Measurements from ENCODE around the gene CPA1. TPM values are rescaled to one million over a fixed set of nuclear protein-coding genes. Genes with fewer than 3 reads are reported as not detected.

The CPA1 gene
- total and polyA plus RNA-seq, 5 donors from 2014 or later = 0.25 TPM; not detected in 4

- Mint-ChIP-seq H3K27ac (peak overlapping the region in 1 of 3 donors; percentile 69), H3K9me3 (no peaks in the 10 kb centered on the region), H3K4me1 (peaks cover 4 to 19% (median 18%) of the 10 kb centered on the region in 4 donors), H3K36me3 (peaks cover 18% of the 10 kb centered on the region), H3K4me3 (no peak overlapping the region), H3K27me3 (no peaks in the 10 kb centered on the region)
- DNase-seq (no peak), ATAC-seq (ENCODE audit: low read depth in 2 of 2) (no peak)
- H3K4me1 ChIP-seq (ENCODE audit: control insufficient read depth, insufficient read depth, low read length, poor library complexity, severe bottlenecking) = peaks cover 12% of the 10 kb centered on the region
- no peaks in the 10 kb centered on the region for H3K27me3 ChIP-seq (ENCODE audit: control insufficient read depth, insufficient read depth, low read length)
- no peaks in the 10 kb centered on the region for H3K9me3 ChIP-seq (ENCODE audit: control insufficient read depth in 2 of 2, low read length in 2 of 2)
- no peak overlapping the region for H3K27ac ChIP-seq (ENCODE audit: insufficient read depth, low read length, poor library complexity, severe bottlenecking)
- no peak overlapping the region for H3K4me3 ChIP-seq (ENCODE audit: low read depth, low read length)
- no peaks in the 10 kb centered on the region for H3K36me3 ChIP-seq (ENCODE audit: control insufficient read depth, insufficient read depth, low read length)
Observed at GRCh38 chr7:130396109-130396508, 15.8 kb downstream of the CPA1 start.

GRCh38 chr7:130397051-130397757 is 16.9 kb downstream of the CPA1 start:
- H3K27me3 ChIP-seq (ENCODE audit: control insufficient read depth, insufficient read depth, low read length) = no peaks in the 10 kb centered on the region
- no peaks in the 10 kb centered on the region for H3K9me3 ChIP-seq (ENCODE audit: control insufficient read depth in 2 of 2, low read length in 2 of 2)
- Mint-ChIP-seq H3K36me3 (peaks cover 21% of the 10 kb centered on the region), H3K4me1 (peaks cover 4 to 19% (median 18%) of the 10 kb centered on the region in 4 donors), H3K27ac (peak overlapping the region in 1 of 3 donors; percentile 69), H3K27me3 (no peaks in the 10 kb centered on the region), H3K9me3 (no peaks in the 10 kb centered on the region), H3K4me3 (no peak overlapping the region)
- H3K36me3 ChIP-seq (ENCODE audit: control insufficient read depth, insufficient read depth, low read length) = no peaks in the 10 kb centered on the region
- peaks cover 12% of the 10 kb centered on the region for H3K4me1 ChIP-seq (ENCODE audit: control insufficient read depth, insufficient read depth, low read length, poor library complexity, severe bottlenecking)
- no peak overlapping the region for H3K27ac ChIP-seq (ENCODE audit: insufficient read depth, low read length, poor library complexity, severe bottlenecking)
- ATAC-seq (ENCODE audit: low read depth in 2 of 2) (no peak), DNase-seq (no peak)
- no peak overlapping the region for H3K4me3 ChIP-seq (ENCODE audit: low read depth, low read length)

GRCh38 chr7:130397758-130398073 is 17.4 kb downstream of the CPA1 start:
- H3K27ac Mint-ChIP-seq = no peak overlapping the region
- H3K4me3 Mint-ChIP-seq = no peak overlapping the region
- peaks cover 12% of the 10 kb centered on the region for H3K4me1 ChIP-seq (ENCODE audit: control insufficient read depth, insufficient read depth, low read length, poor library complexity, severe bottlenecking)

GRCh38 chr7:130398526-130399090 is 18.3 kb downstream of the CPA1 start:
- Histone ChIP-seq H3K4me1 (ENCODE audit: control insufficient read depth, insufficient read depth, low read length, poor library complexity, severe bottlenecking) (peaks cover 12% of the 10 kb centered on the region), H3K27ac (ENCODE audit: insufficient read depth, low read length, poor library complexity, severe bottlenecking) (no peak overlapping the region), H3K9me3 (ENCODE audit: control insufficient read depth in 2 of 2, low read length in 2 of 2) (no peaks in the 10 kb centered on the region), H3K27me3 (ENCODE audit: control insufficient read depth, insufficient read depth, low read length) (no peaks in the 10 kb centered on the region), H3K4me3 (ENCODE audit: low read depth, low read length) (no peak overlapping the region), H3K36me3 (ENCODE audit: control insufficient read depth, insufficient read depth, low read length) (no peaks in the 10 kb centered on the region)
- Mint-ChIP-seq H3K27me3 (no peaks in the 10 kb centered on the region), H3K4me1 (peaks cover 4 to 17% (median 13%) of the 10 kb centered on the region in 4 donors), H3K4me3 (no peak overlapping the region), H3K36me3 (peaks cover 32% of the 10 kb centered on the region), H3K27ac (peak overlapping the region in 1 of 3 donors; percentile 38), H3K9me3 (no peaks in the 10 kb centered on the region)
- no peak for DNase-seq
- ATAC-seq (ENCODE audit: low read depth in 2 of 2) = no peak

More at GRCh38 chr7:130397758-130398073, 17.4 kb downstream of the CPA1 start:
- DNase-seq = no peak
- Mint-ChIP-seq H3K9me3 (no peaks in the 10 kb centered on the region), H3K27me3 (no peaks in the 10 kb centered on the region), H3K36me3 (peaks cover 27% of the 10 kb centered on the region), H3K4me1 (peaks cover 4 to 19% (median 18%) of the 10 kb centered on the region in 4 donors)
- Histone ChIP-seq H3K9me3 (ENCODE audit: control insufficient read depth in 2 of 2, low read length in 2 of 2) (no peaks in the 10 kb centered on the region), H3K27me3 (ENCODE audit: control insufficient read depth, insufficient read depth, low read length) (no peaks in the 10 kb centered on the region), H3K4me3 (ENCODE audit: low read depth, low read length) (no peak overlapping the region), H3K36me3 (ENCODE audit: control insufficient read depth, insufficient read depth, low read length) (no peaks in the 10 kb centered on the region), H3K27ac (ENCODE audit: insufficient read depth, low read length, poor library complexity, severe bottlenecking) (no peak overlapping the region)
- no peak for ATAC-seq (ENCODE audit: low read depth in 2 of 2)

GRCh38 chr7:130400120-130400572 is 19.9 kb downstream of the CPA1 start:
- DNase-seq (no peak), ATAC-seq (ENCODE audit: low read depth in 2 of 2) (no peak)
- Histone ChIP-seq H3K27ac (ENCODE audit: insufficient read depth, low read length, poor library complexity, severe bottlenecking) (no peak overlapping the region), H3K27me3 (ENCODE audit: control insufficient read depth, insufficient read depth, low read length) (no peaks in the 10 kb centered on the region), H3K36me3 (ENCODE audit: control insufficient read depth, insufficient read depth, low read length) (no peaks in the 10 kb centered on the region), H3K4me3 (ENCODE audit: low read depth, low read length) (no peak overlapping the region), H3K4me1 (ENCODE audit: control insufficient read depth, insufficient read depth, low read length, poor library complexity, severe bottlenecking) (no peaks in the 10 kb centered on the region), H3K9me3 (ENCODE audit: control insufficient read depth in 2 of 2, low read length in 2 of 2) (no peaks in the 10 kb centered on the region)
- H3K27ac Mint-ChIP-seq = no peak overlapping the region
- H3K9me3 Mint-ChIP-seq = no peaks in the 10 kb centered on the region
- peaks cover 0 to 3% (median under 1%) of the 10 kb centered on the region in 4 donors for H3K4me1 Mint-ChIP-seq
- no peak overlapping the region for H3K4me3 Mint-ChIP-seq
- H3K36me3 Mint-ChIP-seq = peaks cover 32% of the 10 kb centered on the region
- H3K27me3 Mint-ChIP-seq = no peaks in the 10 kb centered on the region

GRCh38 chr7:130401101-130401500 is 20.8 kb downstream of the CPA1 start:
- H3K27me3 Mint-ChIP-seq = no peaks in the 10 kb centered on the region
- Histone ChIP-seq H3K27me3 (ENCODE audit: control insufficient read depth, insufficient read depth, low read length) (no peaks in the 10 kb centered on the region), H3K27ac (ENCODE audit: insufficient read depth, low read length, poor library complexity, severe bottlenecking) (no peak overlapping the region), H3K4me1 (ENCODE audit: control insufficient read depth, insufficient read depth, low read length, poor library complexity, severe bottlenecking) (no peaks in the 10 kb centered on the region), H3K9me3 (ENCODE audit: control insufficient read depth in 2 of 2, low read length in 2 of 2) (no peaks in the 10 kb centered on the region), H3K4me3 (ENCODE audit: low read depth, low read length) (no peak overlapping the region), H3K36me3 (ENCODE audit: control insufficient read depth, insufficient read depth, low read length) (no peaks in the 10 kb centered on the region)
- no peaks in the 10 kb centered on the region for H3K4me1 Mint-ChIP-seq
- peaks cover 32% of the 10 kb centered on the region for H3K36me3 Mint-ChIP-seq
- DNase-seq (no peak), ATAC-seq (ENCODE audit: low read depth in 2 of 2) (no peak)
- H3K27ac Mint-ChIP-seq = no peak overlapping the region
- H3K4me3 Mint-ChIP-seq = no peak overlapping the region
- H3K9me3 Mint-ChIP-seq = no peaks in the 10 kb centered on the region

- peaks cover 32% of the 10 kb centered on the region for H3K36me3 Mint-ChIP-seq
- H3K27ac ChIP-seq (ENCODE audit: insufficient read depth, low read length, poor library complexity, severe bottlenecking) = no peak overlapping the region
- H3K4me3 ChIP-seq (ENCODE audit: low read depth, low read length) = no peak overlapping the region
Observed at GRCh38 chr7:130401578-130401977, 21.3 kb downstream of the CPA1 start.

GRCh38 chr7:130405003-130405402 is 24.7 kb downstream of the CPA1 start:
- Histone ChIP-seq H3K27ac (ENCODE audit: insufficient read depth, low read length, poor library complexity, severe bottlenecking) (no peak overlapping the region), H3K4me3 (ENCODE audit: low read depth, low read length) (no peak overlapping the region), H3K36me3 (ENCODE audit: control insufficient read depth, insufficient read depth, low read length) (no peaks in the 10 kb centered on the region), H3K27me3 (ENCODE audit: control insufficient read depth, insufficient read depth, low read length) (no peaks in the 10 kb centered on the region), H3K4me1 (ENCODE audit: control insufficient read depth, insufficient read depth, low read length, poor library complexity, severe bottlenecking) (no peaks in the 10 kb centered on the region), H3K9me3 (ENCODE audit: control insufficient read depth in 2 of 2, low read length in 2 of 2) (no peaks in the 10 kb centered on the region)
- DNase-seq (no peak), ATAC-seq (ENCODE audit: low read depth in 2 of 2) (no peak)
- no peaks in the 10 kb centered on the region for H3K4me1 Mint-ChIP-seq
- no peak overlapping the region for H3K4me3 Mint-ChIP-seq
- no peaks in the 10 kb centered on the region for H3K9me3 Mint-ChIP-seq
- H3K27ac Mint-ChIP-seq = no peak overlapping the region
- H3K27me3 Mint-ChIP-seq = no peaks in the 10 kb centered on the region
- H3K36me3 Mint-ChIP-seq = peaks cover 20% of the 10 kb centered on the region

More at GRCh38 chr7:130401578-130401977, 21.3 kb downstream of the CPA1 start:
- DNase-seq (no peak), ATAC-seq (ENCODE audit: low read depth in 2 of 2) (no peak)
- H3K4me1 ChIP-seq (ENCODE audit: control insufficient read depth, insufficient read depth, low read length, poor library complexity, severe bottlenecking) = no peaks in the 10 kb centered on the region
- Mint-ChIP-seq H3K27ac (no peak overlapping the region), H3K27me3 (no peaks in the 10 kb centered on the region), H3K4me1 (no peaks in the 10 kb centered on the region), H3K4me3 (no peak overlapping the region), H3K9me3 (no peaks in the 10 kb centered on the region)
- H3K9me3 ChIP-seq (ENCODE audit: control insufficient read depth in 2 of 2, low read length in 2 of 2) = no peaks in the 10 kb centered on the region
- H3K27me3 ChIP-seq (ENCODE audit: control insufficient read depth, insufficient read depth, low read length) = no peaks in the 10 kb centered on the region
- no peaks in the 10 kb centered on the region for H3K36me3 ChIP-seq (ENCODE audit: control insufficient read depth, insufficient read depth, low read length)
